Occipital lobe (tissue), 2 donors: Measurements from ENCODE around the gene NSMF. TPM values are rescaled to one million over a fixed set of nuclear protein-coding genes. Genes with fewer than 3 reads are reported as not detected.
"Not testable (repeated sequence)": the region's sequence is repeated elsewhere in the genome, so short reads cannot be mapped to it uniquely, and the experiment has no call there.

Source experiments
- DNase-seq: peaks from one replicate; lab custom pipeline; 2025; lab: John Stamatoyannopoulos, UW
- total RNA-seq: library from RNA; depleted of rRNA; stranded (reverse); fragments of >200 nt; gene quantifications from one replicate; pipeline ENCODE4 v1.2.3, GENCODE V29; 2014

NSMF gene
- total RNA-seq, 1 donor from 2014 or later, result 35.7 TPM

GRCh38 chr9:137415451-137415850 is 43.7 kb downstream of the NSMF start:
- DNase-seq, result no peak

- no peak for DNase-seq
These were observed 46.7 kb downstream of the NSMF start for GRCh38 chr9:137412431-137412830.

- no peak for DNase-seq
These were observed 47.3 kb downstream of the NSMF start for GRCh38 chr9:137411645-137412380.

GRCh38 chr9:137411260-137411644 is 47.9 kb downstream of the NSMF start:
- DNase-seq, result no peak

- no peak for DNase-seq
These were observed 48.3 kb downstream of the NSMF start for GRCh38 chr9:137410891-137411249.

GRCh38 chr9:137410236-137410890 is 48.8 kb downstream of the NSMF start:
- not testable (repeated sequence) for DNase-seq

- peak; percentile 45 for DNase-seq
These were observed 49.6 kb downstream of the NSMF start for GRCh38 chr9:137409515-137409914.

- no peak for DNase-seq
These were observed 50.3 kb downstream of the NSMF start for GRCh38 chr9:137408651-137409405.

GRCh38 chr9:137407590-137408300 is 51.4 kb downstream of the NSMF start:
- DNase-seq, result no peak

GRCh38 chr9:137406876-137407589 is 52.1 kb downstream of the NSMF start:
- DNase-seq, result peak; percentile 41

GRCh38 chr9:137406085-137406760 is 52.9 kb downstream of the NSMF start:
- no peak for DNase-seq

- no peak for DNase-seq
These were observed 53.5 kb downstream of the NSMF start for GRCh38 chr9:137405677-137406081.

- DNase-seq, result no peak
These were observed 54.1 kb downstream of the NSMF start for GRCh38 chr9:137404961-137405567.

- no peak for DNase-seq
These were observed 55.9 kb downstream of the NSMF start for GRCh38 chr9:137403269-137403668.

- DNase-seq, result no peak
These were observed 56.4 kb downstream of the NSMF start for GRCh38 chr9:137402746-137403145.

- DNase-seq, result no peak
These were observed 60.3 kb downstream of the NSMF start for GRCh38 chr9:137398561-137399468.

- no peak for DNase-seq
These were observed 61.3 kb downstream of the NSMF start for GRCh38 chr9:137397675-137398423.
